SU-DHL-6 (cell line): ENCODE data around the gene SDK2.

ENCODE experiments used
- H2AFZ ChIP-seq: fragments of 200-600 bp; sonication (generic); 2 replicates; pipeline ENCODE4 v1.6.1; 2014; ENCODE audit warnings: low read depth, mild to moderate bottlenecking, moderate library complexity, mixed read lengths, antibody characterized with exemption, low read length; ENCODE audit not compliant: severe bottlenecking
- H3F3A ChIP-seq: fragments of 200-600 bp; shearing (Covaris generic); 2 replicates; pipeline ENCODE4 v1.6.0; 2016; ENCODE audit warnings: antibody characterized with exemption, mild to moderate bottlenecking; ENCODE audit not compliant: insufficient read depth
- H3K27ac ChIP-seq: fragments of 200-600 bp; sonication (generic); 2 replicates; pipeline ENCODE4 v1.5.1; 2016; ENCODE audit warnings: low read depth, mild to moderate bottlenecking, low read length, moderate library complexity, mixed read lengths
- H3K27me3 ChIP-seq: fragments of 200-600 bp; sonication (generic), shearing (Covaris generic); 2 replicates; pipeline ENCODE4 v1.6.0; 2014; ENCODE audit warnings: mild to moderate bottlenecking, low read length
- H3K36me3 ChIP-seq: fragments of 200-600 bp; sonication (generic); 2 replicates; pipeline ENCODE4 v1.6.1; 2014; ENCODE audit warnings: mild to moderate bottlenecking, low read length, mixed read lengths
- H3K4me2 ChIP-seq: fragments of 300-600, 200-600 bp; shearing (Covaris generic), sonication (generic); 2 replicates; pipeline ENCODE4 v1.6.0; 2014; ENCODE audit warnings: low read length, low read depth, mild to moderate bottlenecking; ENCODE audit not compliant: poor library complexity, severe bottlenecking
- H3K4me3 ChIP-seq: fragments of 200-600 bp; sonication (generic); 2 replicates; pipeline ENCODE4 v1.5.1; 2014; ENCODE audit warnings: antibody characterized with exemption, low read length, mild to moderate bottlenecking, mixed read lengths; ENCODE audit not compliant: insufficient read depth, poor library complexity, severe bottlenecking
- H3K79me2 ChIP-seq: fragments of 200-600 bp; sonication (generic); 2 replicates; pipeline ENCODE4 v1.6.1; 2014; ENCODE audit warnings: mild to moderate bottlenecking, low read length, moderate library complexity; ENCODE audit not compliant: insufficient read depth
- H3K9ac ChIP-seq: fragments of 200-600 bp; sonication (generic); 2 replicates; pipeline ENCODE4 v1.7.0; 2014; ENCODE audit warnings: mild to moderate bottlenecking, low read length
- H3K9me2 ChIP-seq: fragments of 200-600 bp; sonication (generic); replicated peaks from 2 replicates; pipeline ENCODE4 v1.6.1; 2014; ENCODE audit warnings: low read length; ENCODE audit not compliant: insufficient read depth
- H3K9me3 ChIP-seq: fragments of 200-600 bp; sonication (generic); 2 replicates; pipeline ENCODE4 v1.6.1; 2014; ENCODE audit warnings: low read length, mixed read lengths; ENCODE audit not compliant: insufficient read depth
- H4K20me1 ChIP-seq: fragments of 200-600 bp; sonication (generic); 2 replicates; pipeline ENCODE4 v1.6.1; 2014; ENCODE audit warnings: low read depth, mild to moderate bottlenecking, antibody characterized with exemption, low read length, moderate library complexity, mixed read lengths
- EZH2phosphoT487 ChIP-seq: fragments of 200-600 bp; sonication (generic), shearing (Covaris generic); conservative IDR thresholded peaks from 2 replicates; pipeline ENCODE4 v1.6.1; 2018; ENCODE audit warnings: mild to moderate bottlenecking, antibody characterized with exemption, low read length, moderate library complexity, mixed read lengths
- TF ChIP-seq, protein P1 (sequence below): fragments of 200-600 bp; sonication (generic); IDR thresholded peaks from one replicate; pipeline ENCODE4 v1.5.1; 2017; ENCODE audit warnings: antibody characterized with exemption, mild to moderate bottlenecking, low read length, moderate library complexity; ENCODE audit not compliant: insufficient read depth, poor library complexity, severe bottlenecking

Gene SDK2

DNA sequence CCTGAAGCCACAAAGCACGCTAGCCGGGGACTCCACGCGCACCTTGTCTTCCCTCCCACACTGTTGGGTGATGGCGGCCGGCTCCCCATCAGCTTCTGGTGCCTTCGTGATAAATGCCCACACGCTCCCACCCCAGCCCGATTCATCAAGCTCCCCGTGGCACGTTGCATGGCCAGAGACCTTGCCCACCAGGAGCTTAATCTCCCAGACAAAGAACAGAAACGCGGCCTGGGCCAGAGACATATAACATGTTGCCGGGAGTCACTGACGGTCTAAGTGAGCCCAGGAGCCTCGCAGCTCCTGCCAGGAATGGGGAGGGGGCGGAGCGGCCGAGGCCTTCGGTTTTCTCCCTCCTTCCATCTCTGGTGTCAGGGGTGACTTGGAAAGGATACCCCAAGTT is 93.1 kb downstream of the SDK2 start:
- TF ChIP-seq, protein P1, sequence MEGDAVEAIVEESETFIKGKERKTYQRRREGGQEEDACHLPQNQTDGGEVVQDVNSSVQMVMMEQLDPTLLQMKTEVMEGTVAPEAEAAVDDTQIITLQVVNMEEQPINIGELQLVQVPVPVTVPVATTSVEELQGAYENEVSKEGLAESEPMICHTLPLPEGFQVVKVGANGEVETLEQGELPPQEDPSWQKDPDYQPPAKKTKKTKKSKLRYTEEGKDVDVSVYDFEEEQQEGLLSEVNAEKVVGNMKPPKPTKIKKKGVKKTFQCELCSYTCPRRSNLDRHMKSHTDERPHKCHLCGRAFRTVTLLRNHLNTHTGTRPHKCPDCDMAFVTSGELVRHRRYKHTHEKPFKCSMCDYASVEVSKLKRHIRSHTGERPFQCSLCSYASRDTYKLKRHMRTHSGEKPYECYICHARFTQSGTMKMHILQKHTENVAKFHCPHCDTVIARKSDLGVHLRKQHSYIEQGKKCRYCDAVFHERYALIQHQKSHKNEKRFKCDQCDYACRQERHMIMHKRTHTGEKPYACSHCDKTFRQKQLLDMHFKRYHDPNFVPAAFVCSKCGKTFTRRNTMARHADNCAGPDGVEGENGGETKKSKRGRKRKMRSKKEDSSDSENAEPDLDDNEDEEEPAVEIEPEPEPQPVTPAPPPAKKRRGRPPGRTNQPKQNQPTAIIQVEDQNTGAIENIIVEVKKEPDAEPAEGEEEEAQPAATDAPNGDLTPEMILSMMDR = no peak
- TF ChIP-seq EZH2phosphoT487 = no peak
- H3K36me3 ChIP-seq = no peaks in the 10 kb centered on the region
- no peak overlapping the region for H3K4me3 ChIP-seq
- H3K27me3 ChIP-seq = no peaks in the 10 kb centered on the region
- H3K4me2 ChIP-seq = no peak overlapping the region
- H3F3A ChIP-seq = no peaks in the 10 kb centered on the region
- H2AFZ ChIP-seq = no peak overlapping the region
- H4K20me1 ChIP-seq = no peaks in the 10 kb centered on the region
- H3K9ac ChIP-seq = no peak overlapping the region
- no peaks in the 10 kb centered on the region for H3K9me2 ChIP-seq
- no peaks in the 10 kb centered on the region for H3K9me3 ChIP-seq
- no peak overlapping the region for H3K27ac ChIP-seq
- no peaks in the 10 kb centered on the region for H3K79me2 ChIP-seq

DNA sequence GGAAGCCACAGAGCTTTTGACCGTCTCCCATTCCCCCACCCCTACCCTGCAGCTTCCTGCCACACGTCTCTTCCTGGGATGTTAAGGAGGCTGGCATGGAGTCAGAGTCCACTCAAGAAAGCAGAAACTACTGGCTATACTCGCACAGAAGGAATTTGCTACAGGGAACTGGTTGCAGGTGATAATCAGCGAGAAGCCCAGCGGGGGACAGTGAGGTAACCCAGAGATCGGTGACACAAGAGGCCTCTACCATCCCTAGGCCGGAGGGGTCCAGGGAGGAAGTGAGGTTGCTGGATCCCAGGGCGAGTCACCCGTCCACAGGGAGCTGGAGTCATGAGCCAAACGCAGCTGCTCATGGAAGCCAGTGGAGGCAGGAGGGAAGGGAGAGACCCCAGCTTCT is 93.7 kb downstream of the SDK2 start:
- Histone ChIP-seq H3K9me2 (no peaks in the 10 kb centered on the region), H3F3A (no peaks in the 10 kb centered on the region), H3K79me2 (no peaks in the 10 kb centered on the region), H4K20me1 (no peaks in the 10 kb centered on the region), H3K27ac (no peak overlapping the region), H2AFZ (no peak overlapping the region), H3K9ac (no peak overlapping the region), H3K36me3 (no peaks in the 10 kb centered on the region), H3K4me3 (no peak overlapping the region), H3K4me2 (no peak overlapping the region), H3K27me3 (no peaks in the 10 kb centered on the region), H3K9me3 (no peaks in the 10 kb centered on the region)
- no peak for TF ChIP-seq EZH2phosphoT487
- TF ChIP-seq, protein P1 = no peak

DNA sequence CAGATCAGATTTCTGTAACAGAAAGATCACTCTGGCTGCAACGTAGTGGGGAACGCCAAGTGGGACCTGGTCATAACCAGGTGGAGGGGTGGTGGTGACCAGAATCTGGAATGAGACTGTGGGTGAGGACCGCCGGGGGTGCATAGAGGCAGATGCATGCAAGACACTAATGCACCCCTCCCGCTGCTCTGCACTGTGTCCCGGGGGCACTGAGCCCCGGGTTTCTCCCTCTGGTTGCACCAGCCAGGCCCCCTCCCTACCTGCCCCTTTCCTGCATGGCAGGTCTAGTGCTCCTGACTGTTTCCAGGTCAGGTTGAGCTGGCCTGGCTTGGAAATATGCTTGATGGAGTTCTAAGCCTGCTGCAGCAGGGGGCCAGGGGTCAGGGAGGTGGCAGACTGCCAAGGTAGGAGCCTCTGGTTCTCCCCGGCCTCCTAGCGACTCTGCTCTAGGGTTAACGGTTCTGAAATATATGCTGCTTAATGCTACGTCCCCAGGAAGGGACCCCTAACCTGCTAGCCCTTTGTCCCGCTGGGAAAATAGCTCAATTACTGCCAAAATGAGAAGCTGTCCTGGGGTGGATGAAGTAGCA is 94.3 kb downstream of the SDK2 start:
- Histone ChIP-seq H3K36me3 (no peaks in the 10 kb centered on the region), H3K4me2 (no peak overlapping the region), H3K9ac (no peak overlapping the region), H3K9me2 (no peaks in the 10 kb centered on the region), H3K9me3 (no peaks in the 10 kb centered on the region), H4K20me1 (no peaks in the 10 kb centered on the region), H2AFZ (no peak overlapping the region), H3K79me2 (no peaks in the 10 kb centered on the region), H3K27ac (no peak overlapping the region), H3K4me3 (no peak overlapping the region), H3K27me3 (no peaks in the 10 kb centered on the region), H3F3A (no peaks in the 10 kb centered on the region)
- TF ChIP-seq, protein P1 = no peak
- TF ChIP-seq EZH2phosphoT487 = no peak
